ENCODE results near the gene CBLC.
"Not testable (repeated sequence)": the region's sequence is repeated elsewhere in the genome, so short reads cannot be mapped to it uniquely, and the experiment has no call there.

CBLC gene

GRCh38 chr19:44824761-44825160 is 47.1 kb downstream of the CBLC start:
- POLR2A ChIA-PET (ENCODE audit: low non-redundant PET): no interaction called here
- no peak for TF ChIP-seq CTCF (conservative IDR thresholded peaks at IDR 0.05; ENCODE audit: low read depth)
- no peak for DNase-seq (ENCODE audit: low spot score)
- H3K27ac ChIP-seq: no peak overlapping the region
- CTCF ChIA-PET: no interaction called here

GRCh38 chr19:44832875-44833274 is 55.2 kb downstream of the CBLC start:
- POLR2A ChIA-PET (ENCODE audit: low non-redundant PET); DNase-seq (ENCODE audit: low spot score); H3K27ac ChIP-seq: not testable (repeated sequence)
- CTCF ChIA-PET: interaction anchor here (0.6 kb wide), 1 partner anchor 19 kb away, joined by 5 read pairs; no protein-coding TSS in a partner anchor

- CTCF ChIA-PET: interaction anchor here (0.6 kb wide), 1 partner anchor 145 kb away, joined by 4 read pairs; no protein-coding TSS in a partner anchor
- DNase-seq (ENCODE audit: low spot score); H3K27ac ChIP-seq; POLR2A ChIA-PET (ENCODE audit: low non-redundant PET): not testable (repeated sequence)
Observed at GRCh38 chr19:44834399-44834798, 56.7 kb downstream of the CBLC start.

DNA sequence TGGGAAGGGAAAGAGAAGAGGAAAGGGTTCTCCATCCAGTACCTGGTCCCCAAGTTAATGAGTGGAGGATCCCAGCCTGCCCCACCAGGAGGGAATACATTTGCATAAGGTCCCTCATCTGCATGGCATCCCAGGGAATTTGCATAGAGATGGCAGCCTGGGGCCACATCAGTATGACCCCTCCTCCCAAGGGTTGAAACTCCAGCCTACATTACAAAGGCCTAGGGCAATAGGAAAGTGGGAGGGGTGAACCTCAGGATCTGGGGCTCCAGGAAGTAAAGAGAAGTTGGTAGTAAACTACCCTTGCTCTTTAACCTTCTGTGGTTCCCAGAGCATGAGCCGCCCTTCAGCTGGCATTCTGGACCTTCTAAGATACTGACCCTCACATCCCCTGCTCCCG is 61.6 kb downstream of the CBLC start:
- DNase-seq (ENCODE audit: low spot score): no peak
- CTCF ChIA-PET: no interaction called here
- no peak overlapping the region for H3K27ac ChIP-seq
- POLR2A ChIA-PET (ENCODE audit: low non-redundant PET): no interaction called here
- no peak for TF ChIP-seq CTCF (conservative IDR thresholded peaks at IDR 0.05; ENCODE audit: low read depth)

- H3K27ac ChIP-seq: no peak overlapping the region
- POLR2A ChIA-PET (ENCODE audit: low non-redundant PET): interaction anchor here (0.7 kb wide), 1 partner anchor 30 kb away, joined by 4 read pairs; no protein-coding TSS in a partner anchor
- CTCF ChIA-PET: interaction anchor here (0.6 to 1.0 kb wide), 3 partner anchors 17 to 202 kb away, joined by 3 to 5 read pairs (median 3); no protein-coding TSS in a partner anchor
- no peak for TF ChIP-seq CTCF (conservative IDR thresholded peaks at IDR 0.05; ENCODE audit: low read depth)
- no peak for DNase-seq (ENCODE audit: low spot score)
Observed at GRCh38 chr19:44840811-44841210, 63.1 kb downstream of the CBLC start.

DNA sequence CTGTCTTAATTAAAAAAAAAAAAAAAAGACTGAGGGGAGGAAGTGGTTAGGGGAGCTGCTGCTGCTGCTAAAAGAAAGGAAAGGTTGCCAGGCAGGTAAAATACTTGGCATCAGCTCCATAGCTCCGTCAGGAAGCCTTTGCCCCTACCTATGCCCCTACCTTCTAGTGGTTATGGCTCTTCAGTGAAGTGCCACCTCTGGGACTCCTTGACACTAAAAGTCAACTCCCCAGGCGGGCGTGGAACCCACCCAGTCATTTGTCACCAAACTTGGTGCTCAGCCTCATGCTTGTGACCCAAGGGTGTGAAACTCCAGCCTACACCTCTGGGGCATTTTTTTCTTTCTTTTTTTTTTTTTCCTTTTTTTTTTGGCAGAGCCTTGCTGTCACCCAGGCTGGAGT is 63.5 kb downstream of the CBLC start:
- DNase-seq (ENCODE audit: low spot score): no peak
- CTCF ChIA-PET: interaction anchor here (0.6 to 1.8 kb wide), 2 partner anchors 117 to 133 kb away, joined by 3 to 8 read pairs; no protein-coding TSS in a partner anchor
- POLR2A ChIA-PET (ENCODE audit: low non-redundant PET): interaction anchor here (0.7 kb wide), 1 partner anchor 31 kb away, joined by 4 read pairs; no protein-coding TSS in a partner anchor
- H3K27ac ChIP-seq: no peak overlapping the region
- no peak for TF ChIP-seq CTCF (conservative IDR thresholded peaks at IDR 0.05; ENCODE audit: low read depth)

DNA sequence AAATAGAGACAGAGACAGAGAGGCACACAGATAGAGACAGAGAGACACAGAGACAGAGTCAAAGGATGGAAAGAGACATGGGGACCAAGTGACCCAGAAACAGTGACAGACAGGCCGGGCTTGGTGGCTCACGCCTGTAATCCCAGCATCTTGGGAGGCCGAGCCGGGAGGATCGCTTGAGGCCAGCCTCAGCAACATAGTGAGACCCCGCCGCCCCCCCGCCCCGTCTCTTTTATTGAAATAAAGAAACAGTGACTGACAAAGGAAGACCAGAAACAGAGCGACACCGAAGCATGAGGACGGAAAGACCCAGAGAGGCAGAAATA is 67.6 kb downstream of the CBLC start:
- H3K27ac ChIP-seq: peak overlapping the region; percentile 82
- ChIA-PET CTCF (interaction anchor here (0.8 to 1.3 kb wide), 3 partner anchors 43 to 122 kb away, joined by 3 to 5 read pairs (median 3); no protein-coding TSS in a partner anchor), POLR2A (ENCODE audit: low non-redundant PET) (interaction anchor here (1.1 kb wide), 1 partner anchor 36 kb away, joined by 3 read pairs; no protein-coding TSS in a partner anchor)
- no peak for TF ChIP-seq CTCF (conservative IDR thresholded peaks at IDR 0.05; ENCODE audit: low read depth)
- DNase-seq (ENCODE audit: low spot score): no peak
